ENCODE data around the gene SLC38A7. TPM values are rescaled to one million over a fixed set of nuclear protein-coding genes. Genes with fewer than 3 reads are reported as not detected.

SLC38A7 gene, protein sequence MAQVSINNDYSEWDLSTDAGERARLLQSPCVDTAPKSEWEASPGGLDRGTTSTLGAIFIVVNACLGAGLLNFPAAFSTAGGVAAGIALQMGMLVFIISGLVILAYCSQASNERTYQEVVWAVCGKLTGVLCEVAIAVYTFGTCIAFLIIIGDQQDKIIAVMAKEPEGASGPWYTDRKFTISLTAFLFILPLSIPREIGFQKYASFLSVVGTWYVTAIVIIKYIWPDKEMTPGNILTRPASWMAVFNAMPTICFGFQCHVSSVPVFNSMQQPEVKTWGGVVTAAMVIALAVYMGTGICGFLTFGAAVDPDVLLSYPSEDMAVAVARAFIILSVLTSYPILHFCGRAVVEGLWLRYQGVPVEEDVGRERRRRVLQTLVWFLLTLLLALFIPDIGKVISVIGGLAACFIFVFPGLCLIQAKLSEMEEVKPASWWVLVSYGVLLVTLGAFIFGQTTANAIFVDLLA
- 31.7 and 43.7 TPM in 2 replicates for total RNA-seq

DNA sequence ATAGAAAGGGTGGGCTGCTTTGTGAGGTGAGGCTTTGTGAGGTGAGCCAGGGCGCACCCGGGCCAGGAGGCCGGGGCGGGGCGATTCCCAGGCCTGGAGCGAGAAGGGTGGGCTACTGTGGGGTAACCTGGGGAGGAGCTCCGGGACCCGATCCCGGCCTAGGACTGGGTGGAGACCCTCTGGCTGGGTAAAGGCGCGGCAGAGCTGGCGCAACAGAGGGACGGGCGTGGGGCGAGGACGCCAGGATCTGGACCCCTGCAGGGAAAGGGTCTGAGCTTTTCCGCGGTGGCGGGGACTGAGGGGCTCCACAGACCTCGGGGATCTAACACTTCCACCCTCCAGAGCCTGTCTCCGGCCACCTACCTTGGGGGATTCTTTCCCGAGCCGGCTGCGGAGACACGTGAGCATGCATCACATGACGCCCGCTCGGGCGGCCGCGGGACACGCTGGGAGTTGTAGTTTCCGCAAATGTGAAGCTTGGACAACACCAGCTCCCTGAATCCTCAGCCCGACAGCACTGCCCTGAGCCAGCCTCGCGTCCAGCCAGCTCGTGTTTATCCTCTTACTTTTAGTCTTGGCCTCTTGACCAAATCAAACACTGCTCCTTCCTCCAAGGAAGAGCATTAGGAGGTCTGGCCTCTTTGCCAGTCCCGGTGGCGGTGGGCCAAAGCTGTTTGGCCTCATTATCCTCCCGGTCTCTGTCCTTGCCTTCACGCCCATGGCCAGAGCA is at the start of gene SLC38A7:
TSS of gene SLC38A7 (minus strand) at position 417 of the 730 bp plus-strand sequence. CDS start 4,644 bp downstream, outside the sequence.

DNA sequence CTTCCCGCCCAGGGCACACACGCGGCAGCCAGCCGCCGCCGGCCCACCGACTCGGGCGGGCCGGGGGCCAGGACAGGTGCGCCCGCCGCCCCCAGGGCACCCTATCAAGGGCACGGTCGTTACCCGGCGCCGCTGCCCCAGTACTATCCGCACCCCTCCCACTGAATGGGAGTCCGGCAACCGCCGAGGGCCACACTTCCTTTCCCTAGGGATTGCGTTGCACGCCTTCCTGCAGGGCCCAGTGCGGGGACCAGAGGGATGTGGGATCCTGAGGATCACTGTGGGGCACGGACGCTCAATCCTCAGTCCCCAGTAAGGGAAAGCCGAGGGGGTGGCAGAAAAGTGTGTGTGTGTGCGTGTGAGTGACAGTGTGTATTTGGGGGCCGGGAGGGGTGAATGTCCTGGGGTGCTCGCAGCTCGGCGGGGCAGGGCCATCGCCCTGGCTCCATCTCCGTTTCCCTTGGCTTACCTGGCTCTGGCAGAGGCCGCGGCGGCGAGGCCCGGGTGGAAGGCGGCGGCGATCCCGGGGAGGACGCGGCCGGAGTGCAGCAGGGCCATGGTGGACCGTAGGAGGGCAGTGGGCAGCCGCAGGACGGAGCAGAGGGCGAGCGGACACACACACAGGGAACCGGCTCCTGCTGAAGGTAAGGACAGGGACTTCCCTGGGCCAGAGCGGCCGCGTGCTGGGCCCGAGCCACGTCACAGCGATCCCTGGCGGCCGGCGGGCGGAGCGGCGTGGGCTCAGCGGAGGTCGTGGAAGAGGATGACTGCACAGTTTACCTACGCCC is 49.3 kb upstream of the SLC38A7 start, which contains the start of gene GOT2:
TSS of gene GOT2 (minus strand) at position 646 of the 788 bp plus-strand sequence. CDS start at position 558, 88 bp downstream.

DNA sequence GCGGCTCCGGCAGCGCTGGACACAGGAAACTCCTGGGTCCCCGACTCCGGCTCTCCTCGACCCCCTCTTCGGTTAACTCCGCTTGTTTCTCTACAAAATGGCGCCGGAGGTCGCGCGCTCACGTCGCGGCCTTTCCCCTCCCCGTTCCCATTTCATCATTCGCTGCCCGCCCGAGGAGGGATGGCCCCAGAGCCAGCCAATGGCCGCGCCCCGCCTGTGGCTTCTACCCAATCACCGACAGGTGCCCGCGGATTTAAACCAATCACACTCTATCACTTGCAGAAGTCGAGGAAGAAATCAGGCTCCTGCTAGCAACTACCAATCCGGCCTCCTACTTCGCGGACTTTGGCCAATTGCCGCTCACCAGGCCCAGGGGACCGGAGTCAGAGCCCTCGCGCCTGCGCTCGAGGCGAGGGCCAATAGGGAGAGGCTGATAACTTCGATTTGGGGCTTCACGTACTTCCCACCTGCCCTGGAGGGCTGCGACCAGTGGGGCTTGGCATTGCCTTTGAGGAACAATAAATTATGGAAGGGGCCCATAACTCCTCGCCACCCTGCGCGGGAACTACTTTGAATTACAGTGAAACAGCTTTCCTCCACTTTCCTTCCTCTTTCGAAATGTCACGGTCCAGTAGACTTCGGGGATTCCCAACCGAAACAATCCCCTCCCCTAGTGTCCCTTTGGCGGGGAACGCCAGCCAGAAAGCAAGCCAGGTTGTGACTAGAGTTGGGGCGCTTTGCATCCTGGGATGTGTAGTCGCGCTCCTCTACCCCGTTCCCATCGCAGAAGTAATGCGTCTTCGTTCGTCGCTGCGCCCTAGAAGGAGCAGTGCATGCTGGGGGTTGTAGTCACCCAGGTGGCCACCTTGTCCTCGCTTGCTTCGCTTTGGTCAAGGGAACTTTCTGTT is 54.6 kb downstream of the SLC38A7 start, which contains the start of gene CNOT1:
TSS of gene CNOT1 (minus strand) at position 94 of the 908 bp plus-strand sequence. CDS start 30,489 bp downstream, outside the sequence.

Other genes with a start within 250 kb of the SLC38A7 start
- gene NDRG4, start 184.6 kb downstream of the SLC38A7 start, total RNA-seq: 6.2 and 10.2 TPM in 2 replicates
- gene SETD6, start 169.3 kb downstream of the SLC38A7 start, total RNA-seq: 10.2 and 17.8 TPM in 2 replicates
- 162 and 177 TPM in 2 replicates for gene CNOT1, start 54.9 kb downstream of the SLC38A7 start, total RNA-seq
- gene GOT2, start 49.5 kb upstream of the SLC38A7 start, total RNA-seq: 35.3 and 49.3 TPM in 2 replicates

All from smooth muscle cell of the pulmonary artery (primary cell).